ENCODE measurements around the gene GAMT.
"Not testable (repeated sequence)": the region's sequence is repeated elsewhere in the genome, so short reads cannot be mapped to it uniquely, and the experiment has no call there.

Gene GAMT

DNA sequence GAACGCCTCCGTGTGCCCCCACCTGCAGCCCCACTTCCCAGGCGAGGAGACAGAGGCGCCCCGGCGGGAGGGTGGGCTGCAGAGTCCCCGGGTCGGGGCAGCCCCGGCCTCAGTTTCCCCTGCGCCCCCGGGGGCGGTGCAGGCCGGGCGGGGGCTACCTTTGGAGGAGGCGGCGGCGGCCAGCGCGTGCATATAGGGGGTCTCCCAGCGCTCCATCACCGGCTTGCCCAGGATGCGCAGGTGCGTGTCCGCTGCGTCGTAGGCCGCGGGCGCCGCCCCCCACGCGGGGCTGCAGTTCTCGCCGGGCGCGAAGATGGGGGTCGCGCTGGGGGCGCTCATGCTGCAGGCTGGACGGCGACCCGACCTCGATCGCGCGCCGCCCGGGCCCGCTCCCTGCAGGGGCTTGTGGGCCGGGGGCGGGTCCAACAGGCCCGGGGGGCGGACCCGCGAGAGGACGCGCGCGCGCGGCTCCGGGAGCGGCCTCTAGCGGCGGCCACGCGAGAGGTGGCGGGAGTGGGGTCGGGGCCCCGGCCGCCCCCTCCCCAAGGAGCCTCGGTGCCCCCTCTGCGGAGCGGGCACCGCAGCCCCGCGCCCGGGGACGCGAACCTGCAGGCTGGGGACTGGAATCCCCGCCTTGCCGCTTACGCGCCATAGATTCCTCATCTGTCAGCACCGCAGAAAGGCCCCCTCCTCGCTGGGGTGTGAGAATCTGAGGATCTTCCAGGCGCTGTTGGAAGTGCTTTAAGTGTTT lies at the start of gene GAMT:
Gene GAMT, minus strand, starts transcription at position 405 of the 751 bp plus-strand sequence. Its CDS starts 66 bp downstream, at position 339.
- no peak for DNase-seq

DNA sequence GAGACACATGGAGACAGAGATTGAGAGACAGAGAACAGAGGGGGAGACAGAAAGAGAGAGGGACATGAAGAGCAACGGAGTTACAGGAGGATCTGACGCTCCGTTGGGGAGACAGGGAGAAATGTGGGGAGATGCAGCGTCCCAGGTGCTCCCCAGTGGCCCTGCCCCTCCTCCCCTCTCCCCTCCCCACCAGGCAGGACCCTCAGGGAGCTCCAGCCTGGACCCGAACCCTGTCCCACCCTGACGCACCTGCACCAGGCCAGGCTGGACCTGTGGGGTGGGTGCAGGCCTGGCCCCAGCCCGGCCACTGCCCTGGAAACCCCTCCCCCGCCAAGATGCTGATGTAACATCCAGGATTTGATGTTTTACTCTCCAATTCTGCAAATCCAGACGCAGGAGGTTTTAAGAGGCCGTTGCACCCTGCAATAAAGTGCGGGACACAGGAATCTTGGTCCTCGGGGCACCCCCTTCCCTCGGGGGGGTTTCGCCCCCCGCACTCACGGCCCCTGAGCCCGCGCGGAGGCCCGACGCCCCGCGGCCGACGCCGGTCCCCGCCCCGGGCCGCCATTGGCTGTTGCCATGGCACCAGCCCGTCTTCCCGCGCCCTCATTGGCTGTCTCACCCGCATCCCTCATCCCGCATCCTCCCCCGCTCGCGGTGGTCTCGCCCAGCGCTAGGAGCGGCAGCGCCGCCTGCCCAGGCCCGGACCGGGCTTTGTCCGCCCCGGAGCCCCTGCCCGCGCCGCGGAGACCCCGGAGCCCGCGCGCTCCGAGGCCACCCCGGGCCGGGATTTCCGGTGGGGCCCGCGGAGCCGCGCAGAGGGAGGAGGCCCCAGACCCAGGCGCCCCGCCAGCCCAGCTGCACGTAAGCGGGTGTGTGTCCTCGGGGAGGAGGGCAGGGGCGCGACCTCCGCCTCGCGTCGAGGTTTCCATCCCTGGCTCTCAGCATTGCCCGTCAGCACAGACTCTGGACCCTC lies 48.4 kb upstream of the GAMT start, which contains the start of gene APC2:
Gene APC2, plus strand, starts transcription at position 655 of the 976 bp plus-strand sequence. CDS start 2,881 bp downstream, outside the sequence.
- DNase-seq, result peak in 1 of 2 experiments; percentile 60

- no peak for DNase-seq
Observed at GRCh38 chr19:1447944-1448343, 46.6 kb upstream of the GAMT start.

DNA sequence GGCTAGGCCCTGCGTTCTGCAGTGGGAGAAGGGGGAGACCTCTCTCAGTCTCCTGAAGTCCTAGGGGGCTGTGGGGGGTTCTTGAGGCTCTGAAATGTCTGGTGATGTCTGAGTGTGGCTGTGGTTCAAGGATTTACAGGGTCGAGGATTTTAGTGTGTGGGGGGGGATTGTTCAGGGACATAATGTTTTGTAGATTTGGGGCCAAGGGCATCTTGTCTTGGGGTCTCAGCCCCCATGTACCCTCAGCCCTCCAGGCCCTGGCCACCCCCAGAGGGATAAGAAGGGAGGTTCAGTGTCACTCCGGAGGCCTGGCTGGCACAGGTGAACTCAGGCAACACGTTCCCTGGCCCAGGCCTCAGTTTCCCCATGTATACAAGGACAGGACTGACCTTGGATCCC lies 46.2 kb upstream of the GAMT start:
- DNase-seq, result no peak

DNA sequence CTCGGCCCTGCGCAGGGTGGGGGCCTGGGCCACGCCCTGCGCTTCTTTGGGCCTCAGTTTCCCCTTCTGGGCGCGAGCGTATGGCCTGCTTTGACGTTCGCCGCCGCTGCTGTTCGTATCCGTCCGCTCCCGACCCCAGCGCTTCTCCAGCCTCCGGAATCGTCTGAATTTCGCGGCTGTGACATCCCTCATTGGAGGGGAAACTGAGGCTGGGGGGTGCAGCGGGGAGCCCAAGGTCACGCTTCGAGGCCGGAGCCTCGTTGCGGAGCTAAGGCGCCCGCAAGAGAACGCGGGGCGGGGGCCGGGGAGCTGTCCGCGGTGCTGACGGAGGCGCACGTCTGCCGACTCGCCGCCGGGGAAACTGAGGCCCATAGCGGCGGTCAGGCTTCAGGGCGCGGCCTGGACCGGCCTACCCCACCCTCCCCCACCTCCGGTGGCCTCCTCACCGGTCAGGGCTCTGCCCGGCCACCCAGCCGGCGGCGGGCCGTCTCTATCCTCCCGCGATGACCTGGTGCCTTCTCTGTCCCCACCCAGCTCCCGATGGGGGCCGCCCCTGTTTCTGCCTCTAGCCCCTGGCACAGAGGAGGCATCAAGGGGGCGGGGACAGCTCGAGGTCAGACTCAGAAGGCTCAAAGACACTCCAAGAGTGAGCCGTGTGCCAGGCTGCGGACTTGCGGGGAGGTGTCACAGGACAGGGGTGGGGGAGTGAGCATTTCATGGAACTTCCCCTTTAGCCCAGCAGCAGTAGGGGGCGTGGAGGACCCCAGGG lies 45.6 kb upstream of the GAMT start:
- DNase-seq, result no peak

GRCh38 chr19:1445932-1446712 lies 44.8 kb upstream of the GAMT start:
- DNase-seq, result no peak

- no peak for DNase-seq
Observed at GRCh38 chr19:1445185-1445931, 44.0 kb upstream of the GAMT start.

DNA sequence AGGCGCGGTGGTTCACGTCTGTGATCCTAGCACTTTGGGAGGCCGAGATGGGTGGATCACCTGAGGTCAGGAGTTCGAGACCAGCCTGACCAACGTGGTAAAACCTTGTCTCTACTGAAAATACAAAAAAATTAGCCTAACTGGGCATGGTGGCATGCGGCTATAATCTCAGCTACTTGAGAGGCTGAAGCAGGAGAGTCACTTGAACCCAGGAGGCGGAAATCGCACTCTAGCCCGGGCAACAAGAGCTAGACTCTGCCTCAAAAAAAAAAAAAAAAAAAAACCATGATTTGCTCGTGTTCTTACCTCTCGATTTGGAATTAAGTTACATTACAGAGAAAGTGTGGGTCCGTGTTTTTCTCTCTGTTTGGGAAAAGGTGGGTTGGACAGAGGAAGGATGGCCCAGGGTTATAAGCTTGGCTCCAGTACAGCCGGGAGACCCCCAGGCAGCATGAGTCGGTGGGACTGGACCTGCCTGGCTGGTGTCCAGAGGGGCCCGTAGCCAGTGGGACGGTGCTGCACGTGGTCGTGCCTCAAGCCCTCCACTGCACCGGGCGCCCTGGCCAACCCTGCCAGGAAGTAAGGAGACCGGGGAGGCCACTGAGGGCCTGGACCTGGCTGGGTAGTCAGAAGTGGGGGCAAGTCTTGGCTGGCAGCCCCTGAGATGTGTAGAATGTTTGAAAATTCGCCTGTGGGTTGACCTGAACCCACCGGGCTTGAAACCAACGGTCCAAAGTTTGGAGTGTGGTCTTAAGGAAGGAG lies 40.5 kb upstream of the GAMT start:
- no peak for DNase-seq

DNA sequence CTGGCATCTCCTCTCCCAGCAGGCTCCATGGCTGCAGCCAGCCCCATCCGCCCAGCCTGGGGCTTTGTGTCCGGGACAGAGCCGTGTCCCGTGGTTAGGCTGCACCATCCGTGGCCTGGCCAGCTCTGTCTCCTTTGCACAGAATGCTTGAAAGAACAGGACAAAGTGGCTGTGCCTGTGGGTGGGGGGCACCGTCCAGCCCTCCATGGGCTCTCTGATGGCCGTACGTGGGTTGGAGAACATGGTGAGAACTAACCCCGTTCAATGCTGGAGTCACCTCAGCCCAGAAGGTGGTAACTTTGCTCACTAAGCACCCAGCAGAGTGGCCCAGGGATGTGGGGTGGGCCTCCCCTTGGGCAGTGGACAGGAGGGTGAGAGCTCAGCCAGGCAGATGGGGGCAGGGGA lies 39.7 kb upstream of the GAMT start:
- no peak for DNase-seq

- DNase-seq, result no peak
Observed at GRCh38 chr19:1440418-1440801, 39.1 kb upstream of the GAMT start.

GRCh38 chr19:1439525-1440417 lies 38.4 kb upstream of the GAMT start:
- not testable (repeated sequence) for DNase-seq

- no peak for DNase-seq
Observed at GRCh38 chr19:1438933-1439354, 37.6 kb upstream of the GAMT start.

DNA sequence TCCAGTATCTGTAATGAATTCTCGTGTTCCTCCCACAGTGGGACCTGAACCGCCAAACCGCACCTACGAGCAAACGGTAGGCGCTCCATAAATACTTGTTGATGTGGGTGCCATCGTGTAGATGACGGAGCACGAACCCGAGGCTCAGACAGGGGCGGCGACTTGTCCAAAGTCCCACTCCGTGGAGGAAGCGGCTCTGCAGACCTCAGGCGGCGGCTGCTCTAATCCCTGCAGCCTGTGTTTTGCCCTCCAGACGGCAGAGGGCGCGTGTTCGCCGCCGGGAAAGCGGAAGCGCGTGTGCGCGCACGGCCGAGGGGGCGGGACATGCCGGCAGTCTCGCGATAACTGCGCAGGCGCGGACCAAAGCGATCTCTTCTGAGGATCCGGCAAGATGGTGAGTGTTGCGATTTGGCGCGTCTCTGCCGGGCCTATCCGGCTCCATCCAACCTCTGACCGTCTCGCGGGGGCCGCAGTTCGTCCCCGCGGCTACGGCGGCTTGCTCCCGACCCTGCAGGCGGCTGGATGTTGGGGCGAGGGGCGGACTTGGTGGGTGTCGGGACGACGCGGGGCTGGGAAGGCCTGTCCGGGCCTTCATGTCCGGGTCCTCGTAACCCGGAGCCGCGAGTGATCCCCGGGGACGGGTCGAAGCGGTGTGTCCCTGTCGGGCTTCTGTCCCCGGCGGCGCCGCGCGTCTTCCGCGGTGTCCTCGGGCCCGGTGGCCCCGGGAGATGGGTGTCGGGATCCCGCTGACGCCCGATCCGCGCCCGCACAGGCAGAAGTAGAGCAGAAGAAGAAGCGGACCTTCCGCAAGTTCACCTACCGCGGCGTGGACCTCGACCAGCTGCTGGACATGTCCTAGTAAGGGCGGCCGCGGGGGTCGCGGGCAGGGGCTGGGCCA lies 36.9 kb upstream of the GAMT start, which contains the start of gene RPS15:
Gene RPS15, plus strand, starts transcription at position 362 of the 898 bp plus-strand sequence. Its CDS starts 30 bp downstream, at position 392.
- DNase-seq, result peak in 1 of 2 experiments; percentile 72

- DNase-seq, result no peak
Observed at GRCh38 chr19:1437609-1438008, 36.3 kb upstream of the GAMT start.

GRCh38 chr19:1435378-1435989 lies 34.1 kb upstream of the GAMT start:
- DNase-seq, result no peak

- DNase-seq, result no peak
Observed at GRCh38 chr19:1434577-1435060, 33.3 kb upstream of the GAMT start.

DNA sequence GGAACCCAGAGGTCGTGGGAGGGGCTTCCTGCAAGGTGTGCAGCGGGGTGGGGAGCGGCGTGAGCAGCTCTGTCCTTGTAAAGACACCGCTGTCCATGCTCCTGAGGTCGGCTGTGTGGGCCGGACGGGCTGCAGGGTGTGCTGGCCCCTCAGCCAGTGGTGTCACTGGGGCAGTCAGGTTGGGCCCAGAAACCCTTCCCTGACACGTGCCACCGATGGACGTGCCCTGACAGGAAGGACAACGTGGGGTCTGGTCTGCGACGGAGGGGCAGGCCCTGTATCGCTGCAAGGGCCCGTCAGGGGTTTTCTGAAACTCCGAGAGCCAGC lies 32.7 kb upstream of the GAMT start:
- no peak for DNase-seq

All from cerebellar nuclear complex (tissue), 1 donor.